Measurements from ENCODE around the gene TEX13B.

The TEX13B gene

GRCh38 chrX:107982356-107982755 lies at the start of gene TEX13B:
TEX13B (minus strand) TSS chrX:107982370; CDS start chrX:107982127, 243 bp downstream.
- no peak within 1 kb of the TSS for H3K4me3 Mint-ChIP-seq
- H3K9me3 Mint-ChIP-seq, result no peaks in the 10 kb centered on the region
- no peak for DNase-seq
- H3K27me3 Mint-ChIP-seq, result peaks cover 18% of the 10 kb centered on the region
- no peak within 1 kb of the TSS for H3K27ac Mint-ChIP-seq
- H3K36me3 Mint-ChIP-seq (ENCODE audit: low read depth), result no peaks in the 10 kb centered on the region
- H3K4me1 Mint-ChIP-seq (ENCODE audit: low read depth), result peaks cover 4% of the 10 kb centered on the region

- Mint-ChIP-seq H3K36me3 (ENCODE audit: low read depth) (no peaks in the 10 kb centered on the region), H3K4me1 (ENCODE audit: low read depth) (peaks cover 55% of the 10 kb centered on the region), H3K4me3 (no peak overlapping the region), H3K9me3 (no peaks in the 10 kb centered on the region), H3K27me3 (peaks cover 31% of the 10 kb centered on the region), H3K27ac (no peak overlapping the region)
- no peak for DNase-seq
These were observed 48.0 kb upstream of the TEX13B start for GRCh38 chrX:108029928-108030711.

GRCh38 chrX:108028854-108029253 lies 46.7 kb upstream of the TEX13B start:
- H3K27ac Mint-ChIP-seq, result no peak overlapping the region
- no peak for DNase-seq
- H3K27me3 Mint-ChIP-seq, result peaks cover 28% of the 10 kb centered on the region
- peaks cover 56% of the 10 kb centered on the region for H3K4me1 Mint-ChIP-seq (ENCODE audit: low read depth)
- no peaks in the 10 kb centered on the region for H3K36me3 Mint-ChIP-seq (ENCODE audit: low read depth)
- no peaks in the 10 kb centered on the region for H3K9me3 Mint-ChIP-seq
- H3K4me3 Mint-ChIP-seq, result no peak overlapping the region

GRCh38 chrX:108025954-108026600 lies 43.9 kb upstream of the TEX13B start:
- H3K36me3 Mint-ChIP-seq (ENCODE audit: low read depth), result no peaks in the 10 kb centered on the region
- no peak overlapping the region for H3K4me3 Mint-ChIP-seq
- H3K27me3 Mint-ChIP-seq, result peaks cover 25% of the 10 kb centered on the region
- no peak for DNase-seq
- no peak overlapping the region for H3K27ac Mint-ChIP-seq
- H3K9me3 Mint-ChIP-seq, result no peaks in the 10 kb centered on the region
- H3K4me1 Mint-ChIP-seq (ENCODE audit: low read depth), result peaks cover 69% of the 10 kb centered on the region

- no peak for DNase-seq
- Mint-ChIP-seq H3K4me3 (no peak overlapping the region), H3K4me1 (ENCODE audit: low read depth) (peaks cover 69% of the 10 kb centered on the region), H3K9me3 (no peaks in the 10 kb centered on the region), H3K27me3 (peaks cover 19% of the 10 kb centered on the region), H3K27ac (no peak overlapping the region), H3K36me3 (ENCODE audit: low read depth) (no peaks in the 10 kb centered on the region)
These were observed 43.2 kb upstream of the TEX13B start for GRCh38 chrX:108025376-108025775.

- Mint-ChIP-seq H3K9me3 (no peaks in the 10 kb centered on the region), H3K4me1 (ENCODE audit: low read depth) (peaks cover 77% of the 10 kb centered on the region), H3K36me3 (ENCODE audit: low read depth) (no peaks in the 10 kb centered on the region), H3K4me3 (no peak overlapping the region), H3K27me3 (peaks cover 19% of the 10 kb centered on the region), H3K27ac (peak overlapping the region; percentile 54)
- no peak for DNase-seq
These were observed 40.4 kb upstream of the TEX13B start for GRCh38 chrX:108022491-108023089.

- peak; percentile 37 for DNase-seq
These were observed 38.5 kb upstream of the TEX13B start for GRCh38 chrX:108020631-108021030.

GRCh38 chrX:108019382-108019875 lies 37.3 kb upstream of the TEX13B start:
- Mint-ChIP-seq H3K4me1 (ENCODE audit: low read depth) (peaks cover 64% of the 10 kb centered on the region), H3K27ac (peak overlapping the region; percentile 42), H3K9me3 (peaks cover under 1% of the 10 kb centered on the region), H3K36me3 (ENCODE audit: low read depth) (no peaks in the 10 kb centered on the region), H3K27me3 (peaks cover 13% of the 10 kb centered on the region), H3K4me3 (peak overlapping the region; percentile 10)
- DNase-seq, result peak; percentile 32

More at GRCh38 chrX:108020631-108021030, 38.5 kb upstream of the TEX13B start:
- Mint-ChIP-seq H3K36me3 (ENCODE audit: low read depth) (no peaks in the 10 kb centered on the region), H3K9me3 (no peaks in the 10 kb centered on the region), H3K27ac (peak overlapping the region; percentile 64), H3K27me3 (peaks cover 14% of the 10 kb centered on the region), H3K4me3 (peak overlapping the region; percentile 34), H3K4me1 (ENCODE audit: low read depth) (peaks cover 70% of the 10 kb centered on the region)

- H3K4me3 Mint-ChIP-seq, result peak overlapping the region; percentile 10
- peak; percentile 36 for DNase-seq
- peaks cover 5% of the 10 kb centered on the region for H3K9me3 Mint-ChIP-seq
- H3K4me1 Mint-ChIP-seq (ENCODE audit: low read depth), result peaks cover 61% of the 10 kb centered on the region
- H3K36me3 Mint-ChIP-seq (ENCODE audit: low read depth), result no peaks in the 10 kb centered on the region
- peak overlapping the region; percentile 2 for H3K27ac Mint-ChIP-seq
- H3K27me3 Mint-ChIP-seq, result peaks cover 9% of the 10 kb centered on the region
These were observed 36.6 kb upstream of the TEX13B start for GRCh38 chrX:108018656-108019381.

GRCh38 chrX:108001218-108001814 lies 19.1 kb upstream of the TEX13B start:
- no peak for DNase-seq
- Mint-ChIP-seq H3K36me3 (ENCODE audit: low read depth) (no peaks in the 10 kb centered on the region), H3K4me1 (ENCODE audit: low read depth) (peaks cover 4% of the 10 kb centered on the region), H3K27me3 (peaks cover 61% of the 10 kb centered on the region), H3K4me3 (no peak overlapping the region), H3K9me3 (peaks cover 6% of the 10 kb centered on the region), H3K27ac (no peak overlapping the region)

- H3K9me3 Mint-ChIP-seq, result peaks cover 6% of the 10 kb centered on the region
- H3K36me3 Mint-ChIP-seq (ENCODE audit: low read depth), result no peaks in the 10 kb centered on the region
- peaks cover 4% of the 10 kb centered on the region for H3K4me1 Mint-ChIP-seq (ENCODE audit: low read depth)
- peaks cover 61% of the 10 kb centered on the region for H3K27me3 Mint-ChIP-seq
- no peak for DNase-seq
- H3K27ac Mint-ChIP-seq, result no peak overlapping the region
- H3K4me3 Mint-ChIP-seq, result no peak overlapping the region
These were observed 18.6 kb upstream of the TEX13B start for GRCh38 chrX:108000751-108001150.

- Mint-ChIP-seq H3K27ac (no peak overlapping the region), H3K36me3 (ENCODE audit: low read depth) (no peaks in the 10 kb centered on the region), H3K4me1 (ENCODE audit: low read depth) (no peaks in the 10 kb centered on the region), H3K27me3 (peaks cover 57% of the 10 kb centered on the region), H3K9me3 (peaks cover 6% of the 10 kb centered on the region), H3K4me3 (no peak overlapping the region)
- no peak for DNase-seq
These were observed 14.0 kb upstream of the TEX13B start for GRCh38 chrX:107996124-107996523.

GRCh38 chrX:107985033-107985432 lies 2.9 kb upstream of the TEX13B start:
- Mint-ChIP-seq H3K4me1 (ENCODE audit: low read depth) (peaks cover 3% of the 10 kb centered on the region), H3K27ac (no peak overlapping the region), H3K4me3 (no peak overlapping the region), H3K36me3 (ENCODE audit: low read depth) (no peaks in the 10 kb centered on the region), H3K9me3 (no peaks in the 10 kb centered on the region), H3K27me3 (peaks cover 18% of the 10 kb centered on the region)
- DNase-seq, result no peak

- no peak for DNase-seq
- Mint-ChIP-seq H3K27ac (no peak overlapping the region), H3K27me3 (peaks cover 19% of the 10 kb centered on the region), H3K9me3 (no peaks in the 10 kb centered on the region), H3K4me1 (ENCODE audit: low read depth) (peaks cover 4% of the 10 kb centered on the region), H3K4me3 (no peak overlapping the region), H3K36me3 (ENCODE audit: low read depth) (no peaks in the 10 kb centered on the region)
These were observed 2.6 kb downstream of the TEX13B start for GRCh38 chrX:107979534-107979933.
